H9 (cell line): ENCODE results near the gene IQGAP2. TPM values are rescaled to one million over a fixed set of nuclear protein-coding genes. Genes with fewer than 3 reads are reported as not detected.

Source experiments
- DNase-seq: peaks from one replicate; pipeline ENCODE4 v3.0.0-alpha.2; 2017
- H2AFZ ChIP-seq: one replicate; pipeline ENCODE4 v1.6.1; 2013; ENCODE audit warnings: mild to moderate bottlenecking, low read length, control low read depth, moderate library complexity
- H2AK5ac ChIP-seq: 2 replicates; pipeline ENCODE4 v1.6.1; 2013; ENCODE audit warnings: low read length, control low read depth, mixed read lengths; ENCODE audit not compliant: insufficient read length
- H2BK120ac ChIP-seq: one replicate; pipeline ENCODE4 v1.6.1; 2013; ENCODE audit warnings: low read depth, mild to moderate bottlenecking, low read length, control low read depth, inconsistent platforms; ENCODE audit not compliant: poor library complexity, severe bottlenecking
- H2BK12ac ChIP-seq: 2 replicates; pipeline ENCODE4 v1.6.1; 2013; ENCODE audit warnings: low read length, control low read depth, mixed read lengths, low read depth; ENCODE audit not compliant: insufficient read length
- H2BK15ac ChIP-seq: 2 replicates; pipeline ENCODE4 v1.6.1; 2013; ENCODE audit warnings: low read depth, low read length, control low read depth
- H2BK20ac ChIP-seq: one replicate; pipeline ENCODE4 v1.6.1; 2013; ENCODE audit warnings: low read depth, mild to moderate bottlenecking, low read length, control low read depth, inconsistent platforms; ENCODE audit not compliant: poor library complexity, severe bottlenecking
- H2BK5ac ChIP-seq: 2 replicates; pipeline ENCODE4 v1.6.1; 2013; ENCODE audit warnings: low read length, control low read depth, mixed read lengths; ENCODE audit not compliant: insufficient read length
- H3K14ac ChIP-seq: 2 replicates; pipeline ENCODE4 v1.6.1; 2013; ENCODE audit warnings: low read length, control low read depth; ENCODE audit not compliant: insufficient read depth
- H3K18ac ChIP-seq: 2 replicates; pipeline ENCODE4 v1.6.1; 2013; ENCODE audit warnings: low read depth, mild to moderate bottlenecking, mixed read lengths, low read length, control low read depth; ENCODE audit not compliant: insufficient read length
- H3K23ac ChIP-seq: 2 replicates; pipeline ENCODE4 v1.6.1; 2013; ENCODE audit warnings: low read length, control low read depth, mixed read lengths, low read depth; ENCODE audit not compliant: insufficient read length
- H3K23me2 ChIP-seq: 2 replicates; pipeline ENCODE4 v1.6.1; 2013; ENCODE audit warnings: low read depth, mild to moderate bottlenecking, mixed read lengths, low read length, control low read depth; ENCODE audit not compliant: insufficient read length, poor library complexity, severe bottlenecking
- H3K27ac ChIP-seq: 2 replicates; pipeline ENCODE4 v1.5.1; 2013; ENCODE audit warnings: low read length, control low read depth, mixed read lengths, low read depth; ENCODE audit not compliant: insufficient read length
- H3K27me3 ChIP-seq: 2 replicates; pipeline ENCODE4 v1.6.1; 2013; ENCODE audit warnings: low read length, control low read depth, inconsistent platforms; ENCODE audit not compliant: insufficient read depth
- H3K4ac ChIP-seq: 2 replicates; pipeline ENCODE4 v1.6.1; 2013; ENCODE audit warnings: low read depth, mild to moderate bottlenecking, control low read depth, inconsistent platforms, low read length, moderate library complexity
- H3K4me1 ChIP-seq: 2 replicates; pipeline ENCODE4 v1.6.1; 2013; ENCODE audit warnings: low read length, control low read depth, inconsistent platforms; ENCODE audit not compliant: insufficient read depth
- H3K4me2 ChIP-seq: 2 replicates; pipeline ENCODE4 v1.6.1; 2013; ENCODE audit warnings: low read length, control low read depth, mixed read lengths; ENCODE audit not compliant: insufficient read length, insufficient read depth
- H3K56ac ChIP-seq: 2 replicates; pipeline ENCODE4 v1.6.1; 2013; ENCODE audit warnings: low read depth, mild to moderate bottlenecking, mixed read lengths, low read length, control low read depth; ENCODE audit not compliant: insufficient read length
- H3K79me1 ChIP-seq: 2 replicates; pipeline ENCODE4 v1.6.1; 2013; ENCODE audit warnings: low read depth, mild to moderate bottlenecking, moderate library complexity, low read length, control low read depth, inconsistent platforms; ENCODE audit not compliant: insufficient read depth, poor library complexity, severe bottlenecking
- H3K79me2 ChIP-seq: 2 replicates; pipeline ENCODE4 v1.6.1; 2013; ENCODE audit warnings: low read length, control low read depth, inconsistent platforms; ENCODE audit not compliant: insufficient read depth
- H3K9ac ChIP-seq: 2 replicates; pipeline ENCODE4 v1.6.1; 2013; ENCODE audit warnings: low read length, control low read depth, mixed read lengths; ENCODE audit not compliant: insufficient read length; ENCODE audit errors: extremely low read depth
- H3K9me3 ChIP-seq: one replicate; pipeline ENCODE4 v1.6.1; 2013; ENCODE audit warnings: low read depth, low read length, inconsistent platforms; ENCODE audit not compliant: control insufficient read depth
- H3T11ph ChIP-seq: one replicate; pipeline ENCODE4 v1.6.1; 2013; ENCODE audit warnings: mild to moderate bottlenecking, low read length, control low read depth, inconsistent platforms
- H4K20me1 ChIP-seq: one replicate; pipeline ENCODE4 v1.6.1; 2013; ENCODE audit not compliant: control insufficient read depth, insufficient read length, insufficient read depth
- H4K5ac ChIP-seq: 2 replicates; pipeline ENCODE4 v1.6.1; 2013; ENCODE audit warnings: low read depth, mild to moderate bottlenecking, mixed read lengths, low read length, control low read depth; ENCODE audit not compliant: insufficient read length
- H4K8ac ChIP-seq: replicated peaks from 2 replicates; pipeline ENCODE4 v1.6.1; 2013; ENCODE audit warnings: low read length, control low read depth, mixed read lengths, low read depth; ENCODE audit not compliant: insufficient read length
- H4K91ac ChIP-seq: 2 replicates; pipeline ENCODE4 v1.6.1; 2013; ENCODE audit warnings: low read depth, mild to moderate bottlenecking, moderate library complexity, mixed read lengths, low read length, control low read depth; ENCODE audit not compliant: insufficient read length
- H3K27ac Mint-ChIP-seq, 3 experiments: 2 replicates in 2 of 3; 3 replicates in 1 of 3; pipeline ENCODE4 v1.8.0; 2020 to 2021; ENCODE audit warnings: mixed read lengths in 3 of 3, mild to moderate bottlenecking in 1 of 3, moderate library complexity in 1 of 3
- H3K27me3 Mint-ChIP-seq: 2 replicates; pipeline ENCODE4 v1.8.0; 2021; ENCODE audit warnings: low read depth, mild to moderate bottlenecking, moderate library complexity, mixed read lengths
- H3K36me3 Mint-ChIP-seq, 3 experiments: 2 replicates in 2 of 3; 3 replicates in 1 of 3; pipeline ENCODE4 v1.8.0; 2020 to 2021; ENCODE audit warnings: low read depth in 3 of 3, mixed read lengths in 3 of 3; ENCODE audit not compliant: insufficient read depth in 1 of 3
- H3K4me1 Mint-ChIP-seq, 2 experiments: 2 replicates each; pipeline ENCODE4 v1.8.0; 2020; ENCODE audit warnings: mixed read lengths in 2 of 2
- H3K4me3 Mint-ChIP-seq, 2 experiments: 2 replicates in 1 of 2; 3 replicates in 1 of 2; pipeline ENCODE4 v1.8.0; 2020 to 2021; ENCODE audit warnings: mild to moderate bottlenecking in 2 of 2, mixed read lengths in 2 of 2, moderate library complexity in 1 of 2
- H3K9me3 Mint-ChIP-seq, 2 experiments: 2 replicates in 1 of 2; 3 replicates in 1 of 2; pipeline ENCODE4 v1.8.0; 2020; ENCODE audit warnings: mild to moderate bottlenecking in 2 of 2, mixed read lengths in 2 of 2, moderate library complexity in 1 of 2
- CTCF ChIP-seq: fragments of 200-600 bp; sonication (generic); conservative IDR thresholded peaks from 3 replicates; pipeline ENCODE4 v1.8.0; 2021; ENCODE audit warnings: antibody characterized with exemption, mild to moderate bottlenecking
- WGBS: extraction: QIAGEN DNeasy Blood & Tissue Kit; methylation state at CpG from one replicate; pipeline ENCODE4 v1.1.7; 2013; ENCODE audit warnings: missing lambda C conversion rate, low lambda C conversion rate, mixed read lengths; ENCODE audit not compliant: insufficient read length; ENCODE audit errors: extremely low coverage; 5-methylcytosine and 5-hydroxymethylcytosine counted together
- total RNA-seq: library from RNA; stranded (reverse); gene quantifications from 2 replicates; pipeline ENCODE4 v1.2.1, GENCODE V29; 2021

IQGAP2 gene
- total RNA-seq, 1 experiment from 2014 or later, result 22.5 TPM

GRCh38 chr5:76513476-76513875 is 110.4 kb downstream of the IQGAP2 start:
- Histone ChIP-seq H2AFZ (no peak overlapping the region), H2BK20ac (no peak overlapping the region), H4K8ac (no peak overlapping the region), H3K4me1 (peaks cover 4% of the 10 kb centered on the region; the same call in 1 of the 2 replicates), H3K18ac (no peak overlapping the region), H4K5ac (no peak overlapping the region), H4K20me1 (no peaks in the 10 kb centered on the region), H2BK12ac (no peak overlapping the region), H2BK15ac (no peak overlapping the region), H2BK5ac (no peak overlapping the region), H2AK5ac (no peak overlapping the region), H3K27me3 (no peaks in the 10 kb centered on the region), H3K23me2 (no peaks in the 10 kb centered on the region), H4K91ac (no peak overlapping the region), H3K9me3 (no peaks in the 10 kb centered on the region), H3T11ph (no peak overlapping the region), H3K27ac (no peak overlapping the region), H3K56ac (no peak overlapping the region), H3K4ac (no peak overlapping the region), H3K4me2 (no peak overlapping the region), H3K14ac (no peak overlapping the region), H2BK120ac (no peak overlapping the region), H3K79me2 (no peaks in the 10 kb centered on the region), H3K23ac (no peak overlapping the region), H3K9ac (no peak overlapping the region), H3K79me1 (no peaks in the 10 kb centered on the region)
- no peak overlapping the region for H3K27ac Mint-ChIP-seq
- no CpG with 5 or more reads among the region's 1 CpG for WGBS
- DNase-seq, result no peak
- H3K9me3 Mint-ChIP-seq, result peaks cover 10 to 11% of the 10 kb centered on the region in 2 experiments
- H3K36me3 Mint-ChIP-seq, result peaks cover 5 to 12% (median 8%) of the 10 kb centered on the region in 3 experiments; a peak in 6 of 7 replicates
- no peak for TF ChIP-seq CTCF
- peaks cover 15 to 16% of the 10 kb centered on the region in 2 experiments for H3K4me1 Mint-ChIP-seq
- peaks cover 2% of the 10 kb centered on the region for H3K27me3 Mint-ChIP-seq
- no peak overlapping the region for H3K4me3 Mint-ChIP-seq
